Left lung (tissue), 10 donors: ENCODE measurements around the gene SLC27A2. TPM values are rescaled to one million over a fixed set of nuclear protein-coding genes. Genes with fewer than 3 reads are reported as not detected.

Experiments
- ATAC-seq: fragments of 200-7000 bp; cut with Tn5 transposase; one replicate; pipeline ENCODE4 v1.9.1; 2020; ENCODE audit warnings: moderate library complexity
- DNase-seq, 4 donors: peaks; one replicate each; pipeline ENCODE4 v3.0.0-alpha.2; 2013 to 2020
- H3K27ac ChIP-seq, 2 donors: fragments of 200-600 bp; sonication (generic) in 1 of 2; one replicate each; pipeline versions ENCODE4 v1.5.0 to v1.8.0; 2020 to 2021
- H3K27me3 ChIP-seq, 2 donors: fragments of 200-600 bp; sonication (generic) in 1 of 2; one replicate each; pipeline versions ENCODE4 v1.5.0 to v1.8.0; 2020 to 2021
- H3K36me3 ChIP-seq, 2 donors: fragments of 200-600 bp; sonication (generic) in 1 of 2; one replicate each; pipeline versions ENCODE4 v1.5.0 to v1.8.0; 2020 to 2021
- H3K4me1 ChIP-seq, 2 donors: fragments of 200-600 bp; one replicate each; pipeline ENCODE4 v1.8.0; 2021
- H3K4me3 ChIP-seq, 2 donors: fragments of 200-600 bp; sonication (generic) in 1 of 2; one replicate each; pipeline versions ENCODE4 v1.5.0 to v1.8.0; 2020 to 2021; ENCODE audit warnings: mild to moderate bottlenecking in 1 of 2
- H3K9me3 ChIP-seq, 2 donors: fragments of 200-600 bp; sonication (generic) in 1 of 2; one replicate each; pipeline versions ENCODE4 v1.5.0 to v1.8.0; 2020 to 2021
- intact Hi-C, 2 donors: fragments of 100-400 bp; cut with DNase I; formaldehyde crosslinking; loops; one replicate each; pipeline versions ENCODE4 v1.11.2 to v1.14.2; 2022
- polyA plus RNA-seq, 6 donors: library from polyadenylated mRNA; unstranded; fragments of 120-200 nt; gene quantifications; one replicate each; pipeline ENCODE4 v1.2.1, GENCODE V29; 2013; ENCODE audit not compliant: insufficient read length in 6 of 6
- total RNA-seq, 2 donors: library from RNA; stranded (reverse); fragmentation: NEBNext Ultra II Directional; extraction: Animal tissue kit (Norgen Biotek cat#: 25700); gene quantifications; one replicate each; pipeline ENCODE4 v1.2.1, GENCODE V29; 2021
- TF ChIP-seq, protein P1 (sequence below), 2 donors: fragments of 200-600 bp; sonication (generic) in 1 of 2; IDR thresholded peaks; one replicate each; pipeline versions ENCODE4 v1.5.0 to v1.8.0; 2021; ENCODE audit warnings: antibody characterized with exemption in 2 of 2
- donor health status: DM: no; HTN: yes; CAD: no.
- donor health status: DM: no; HTN: no; CAD: no.

Gene SLC27A2
- total and polyA plus RNA-seq, 8 donors = 2.0 to 11.3 (median 5.4) TPM

DNA sequence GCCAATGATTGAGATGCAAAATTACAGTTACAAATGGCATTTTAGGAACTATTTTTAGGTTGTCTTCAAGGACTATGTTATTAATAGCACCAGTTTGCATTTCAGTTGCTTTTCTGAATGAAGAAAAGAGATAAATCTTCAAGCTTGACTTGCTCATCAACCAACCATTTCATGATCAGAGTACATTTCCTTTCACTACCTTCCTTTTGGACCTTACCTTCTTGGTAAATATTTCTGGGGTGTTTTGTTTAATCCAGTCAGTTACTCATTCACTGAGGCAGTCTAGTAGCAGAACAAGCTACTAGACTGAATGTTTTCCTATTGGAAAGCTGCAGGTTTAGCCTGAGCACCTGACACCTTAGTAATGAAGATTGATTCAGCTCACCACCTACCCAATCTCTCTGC lies 8.2 kb downstream of the SLC27A2 start:
- Histone ChIP-seq H3K27ac (no peak overlapping the region), H3K36me3 (no peaks in the 10 kb centered on the region), H3K9me3 (no peaks in the 10 kb centered on the region), H3K4me3 (no peak overlapping the region), H3K4me1 (no peaks in the 10 kb centered on the region), H3K27me3 (no peaks in the 10 kb centered on the region)
- ATAC-seq = no peak
- TF ChIP-seq, protein P1, sequence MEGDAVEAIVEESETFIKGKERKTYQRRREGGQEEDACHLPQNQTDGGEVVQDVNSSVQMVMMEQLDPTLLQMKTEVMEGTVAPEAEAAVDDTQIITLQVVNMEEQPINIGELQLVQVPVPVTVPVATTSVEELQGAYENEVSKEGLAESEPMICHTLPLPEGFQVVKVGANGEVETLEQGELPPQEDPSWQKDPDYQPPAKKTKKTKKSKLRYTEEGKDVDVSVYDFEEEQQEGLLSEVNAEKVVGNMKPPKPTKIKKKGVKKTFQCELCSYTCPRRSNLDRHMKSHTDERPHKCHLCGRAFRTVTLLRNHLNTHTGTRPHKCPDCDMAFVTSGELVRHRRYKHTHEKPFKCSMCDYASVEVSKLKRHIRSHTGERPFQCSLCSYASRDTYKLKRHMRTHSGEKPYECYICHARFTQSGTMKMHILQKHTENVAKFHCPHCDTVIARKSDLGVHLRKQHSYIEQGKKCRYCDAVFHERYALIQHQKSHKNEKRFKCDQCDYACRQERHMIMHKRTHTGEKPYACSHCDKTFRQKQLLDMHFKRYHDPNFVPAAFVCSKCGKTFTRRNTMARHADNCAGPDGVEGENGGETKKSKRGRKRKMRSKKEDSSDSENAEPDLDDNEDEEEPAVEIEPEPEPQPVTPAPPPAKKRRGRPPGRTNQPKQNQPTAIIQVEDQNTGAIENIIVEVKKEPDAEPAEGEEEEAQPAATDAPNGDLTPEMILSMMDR (IDR thresholded peaks at IDR 0.05) = no peak
- intact Hi-C loops = no loop called here
- DNase-seq = no peak

DNA sequence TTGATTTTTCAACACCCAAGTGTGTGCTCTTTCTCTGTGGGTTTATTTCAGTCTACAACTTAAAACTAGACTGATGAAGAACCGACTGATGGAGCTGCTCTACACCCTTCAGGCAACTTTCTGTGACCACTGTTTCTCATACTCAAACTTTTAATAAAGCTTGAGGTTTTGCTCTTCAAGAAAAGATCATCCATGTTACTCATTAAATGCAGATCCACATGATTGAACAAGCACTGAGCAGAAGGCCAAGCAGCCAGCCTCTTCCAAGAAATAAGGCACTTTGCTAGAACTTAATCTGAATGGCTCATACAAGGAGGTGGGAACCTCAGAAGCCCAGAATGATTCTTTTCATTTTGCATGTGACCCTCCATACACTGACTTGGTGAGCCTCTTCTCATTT lies 8.7 kb downstream of the SLC27A2 start:
- Histone ChIP-seq H3K4me1 (no peaks in the 10 kb centered on the region), H3K9me3 (no peaks in the 10 kb centered on the region), H3K4me3 (no peak overlapping the region), H3K36me3 (no peaks in the 10 kb centered on the region), H3K27me3 (no peaks in the 10 kb centered on the region), H3K27ac (no peak overlapping the region)
- no peak for ATAC-seq
- DNase-seq = no peak
- intact Hi-C loops = no loop called here
- TF ChIP-seq, protein P1 (IDR thresholded peaks at IDR 0.05) = no peak

DNA sequence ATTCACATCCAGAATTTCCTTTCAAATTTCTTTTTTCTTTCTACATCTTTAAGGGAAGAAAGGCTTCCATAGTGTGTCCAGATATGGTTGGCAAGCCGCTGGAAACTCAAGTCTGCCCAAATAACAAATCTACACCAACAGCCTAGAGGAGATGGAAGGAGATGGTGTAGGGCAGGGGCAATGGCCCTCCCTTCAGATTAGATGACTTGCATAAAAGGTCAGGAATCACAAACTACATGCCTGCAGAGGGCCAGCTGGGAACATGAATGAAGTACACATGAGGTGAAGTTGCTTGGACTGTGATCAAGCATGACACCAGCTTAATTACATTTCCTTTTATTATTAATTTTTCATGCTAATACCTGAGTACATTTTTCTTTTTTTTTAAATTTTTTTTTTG lies 10.2 kb downstream of the SLC27A2 start:
- no peaks in the 10 kb centered on the region for H3K9me3 ChIP-seq
- ATAC-seq (no peak), DNase-seq (no peak)
- H3K36me3 ChIP-seq = no peaks in the 10 kb centered on the region
- intact Hi-C loops = no loop called here
- H3K27me3 ChIP-seq = no peaks in the 10 kb centered on the region
- no peaks in the 10 kb centered on the region for H3K4me1 ChIP-seq
- H3K4me3 ChIP-seq = no peak overlapping the region
- no peak overlapping the region for H3K27ac ChIP-seq
- TF ChIP-seq, protein P1 (IDR thresholded peaks at IDR 0.05) = no peak

DNA sequence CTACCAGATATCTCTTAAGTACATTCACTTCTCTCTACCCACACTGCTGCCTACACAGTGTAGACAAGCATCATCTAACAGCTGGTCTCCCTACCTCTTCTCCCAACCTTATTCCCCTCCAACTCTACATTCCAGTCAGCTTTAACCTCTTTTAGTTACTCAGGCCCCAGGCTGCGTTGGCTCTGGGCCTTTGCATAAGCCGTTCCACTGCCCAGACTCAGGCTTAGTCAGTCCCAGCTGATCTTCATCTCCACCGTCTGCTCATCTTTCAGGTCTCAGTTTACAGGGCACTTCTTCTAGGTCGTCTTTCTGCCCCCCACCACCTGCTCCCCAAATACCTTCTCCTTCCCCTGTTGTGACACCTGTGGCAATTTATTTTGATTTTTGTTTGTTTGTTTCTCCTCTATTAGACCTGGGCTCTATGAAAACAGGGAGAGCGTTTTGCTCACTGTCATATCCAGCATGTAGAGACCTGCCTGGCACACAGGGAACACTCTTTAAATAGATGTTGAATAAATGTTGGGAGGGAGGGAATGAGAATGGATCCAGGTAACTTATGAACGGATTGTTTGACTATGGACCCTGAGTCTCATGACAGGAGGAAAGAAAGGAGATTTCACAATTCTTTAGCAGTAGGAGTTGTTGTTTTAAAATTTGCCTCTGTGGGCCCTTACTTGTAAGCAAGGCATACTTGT lies 11.1 kb downstream of the SLC27A2 start:
- H3K4me3 ChIP-seq = no peak overlapping the region
- ATAC-seq (no peak), DNase-seq (no peak)
- no peaks in the 10 kb centered on the region for H3K36me3 ChIP-seq
- no peaks in the 10 kb centered on the region for H3K9me3 ChIP-seq
- H3K27ac ChIP-seq = no peak overlapping the region
- no peaks in the 10 kb centered on the region for H3K27me3 ChIP-seq
- TF ChIP-seq, protein P1 (IDR thresholded peaks at IDR 0.05) = no peak
- no peaks in the 10 kb centered on the region for H3K4me1 ChIP-seq
- intact Hi-C loops = no loop called here

DNA sequence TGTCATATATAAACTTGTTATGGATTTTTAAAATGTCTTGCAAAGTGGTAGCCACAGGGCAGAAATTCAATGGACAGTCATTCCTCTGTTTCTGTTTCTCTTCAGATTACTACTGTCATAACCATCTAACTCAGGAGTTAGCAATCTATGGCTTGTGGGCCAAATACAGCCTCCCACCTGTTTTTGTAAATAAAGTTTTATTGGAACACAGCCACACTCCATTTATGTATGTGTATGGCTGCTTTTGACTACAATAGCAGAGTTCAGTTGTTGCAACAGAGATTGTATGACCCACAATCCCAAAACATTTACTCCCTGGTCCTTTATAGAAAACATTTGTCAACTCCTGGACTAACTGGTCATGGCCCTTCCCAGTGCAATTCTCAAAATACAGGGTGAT lies 20.0 kb downstream of the SLC27A2 start:
- Histone ChIP-seq H3K27ac (no peak overlapping the region), H3K36me3 (no peaks in the 10 kb centered on the region), H3K4me3 (no peak overlapping the region), H3K9me3 (no peaks in the 10 kb centered on the region), H3K4me1 (no peaks in the 10 kb centered on the region), H3K27me3 (no peaks in the 10 kb centered on the region)
- DNase-seq (no peak), ATAC-seq (no peak)
- TF ChIP-seq, protein P1 (IDR thresholded peaks at IDR 0.05) = no peak
- intact Hi-C loops = no loop called here
